Cortex of kidney (tissue), 1 donor: ENCODE results near the gene CDKN2B-AS1.

Experiments
- DNase-seq: peaks from one replicate; lab custom pipeline; 2025; lab: John Stamatoyannopoulos, UW

CDKN2B-AS1 gene

DNA sequence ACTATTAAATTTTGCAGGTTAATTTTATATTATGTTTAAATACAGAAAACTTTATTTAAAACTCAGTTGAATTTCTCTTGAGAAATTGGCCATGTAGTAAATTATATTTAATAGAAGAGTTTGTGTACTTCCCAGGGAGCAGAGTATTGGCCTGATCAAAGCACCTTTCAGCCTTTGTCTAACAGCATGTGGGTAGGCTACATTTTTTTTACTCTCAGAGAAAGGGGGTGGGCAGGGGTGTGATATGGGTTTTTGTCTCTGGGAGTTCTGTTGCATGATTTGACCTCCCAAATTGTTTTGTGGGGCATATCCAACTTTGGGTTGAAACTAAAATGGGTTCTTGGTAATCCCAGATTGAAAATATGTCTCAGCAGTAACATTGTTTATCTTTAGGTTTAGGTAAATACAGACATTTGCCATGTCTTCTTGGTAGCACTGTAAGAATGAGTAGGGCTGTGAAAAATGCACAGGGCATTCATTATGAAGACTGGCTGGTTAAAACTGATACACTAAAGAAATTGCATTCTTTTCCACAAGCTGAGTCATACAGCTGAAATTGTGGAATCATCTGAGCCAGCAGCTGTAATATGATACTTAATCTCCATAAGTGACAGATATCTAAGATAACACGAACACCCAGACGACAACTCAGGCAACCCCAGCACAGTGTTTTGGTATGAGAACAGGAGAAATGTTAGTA is 89.9 kb downstream of the CDKN2B-AS1 start:
- DNase-seq: no peak

DNA sequence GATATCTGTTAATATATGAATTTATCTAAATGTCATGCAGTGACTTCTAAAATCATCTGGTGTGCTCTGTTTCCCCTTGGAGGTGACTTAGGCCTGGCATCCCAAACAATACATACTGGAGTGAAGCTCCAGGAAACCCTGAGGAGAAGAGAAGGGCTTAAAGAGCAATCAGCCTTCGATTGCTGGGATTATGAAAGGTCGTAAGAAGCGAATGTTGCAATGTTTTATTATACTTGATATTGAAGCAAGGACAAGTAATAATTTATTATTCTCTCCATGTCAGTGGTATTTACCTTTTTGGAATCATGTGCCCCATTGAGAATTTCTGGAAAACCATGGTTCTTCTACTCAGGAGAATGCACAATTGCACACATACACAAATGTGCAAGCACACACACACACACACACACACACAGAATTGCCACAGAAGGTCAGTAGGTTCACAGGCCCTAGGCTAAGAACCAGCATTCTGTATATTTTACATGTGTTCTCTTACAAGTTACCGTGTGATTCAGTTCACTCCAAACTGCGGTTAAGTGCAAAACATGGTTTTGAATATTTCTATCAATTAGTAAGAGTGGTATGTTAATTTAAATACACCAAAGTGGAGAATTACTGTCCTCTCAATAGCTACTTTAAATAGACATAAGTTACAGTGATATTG is 93.6 kb downstream of the CDKN2B-AS1 start:
- DNase-seq: no peak

DNA sequence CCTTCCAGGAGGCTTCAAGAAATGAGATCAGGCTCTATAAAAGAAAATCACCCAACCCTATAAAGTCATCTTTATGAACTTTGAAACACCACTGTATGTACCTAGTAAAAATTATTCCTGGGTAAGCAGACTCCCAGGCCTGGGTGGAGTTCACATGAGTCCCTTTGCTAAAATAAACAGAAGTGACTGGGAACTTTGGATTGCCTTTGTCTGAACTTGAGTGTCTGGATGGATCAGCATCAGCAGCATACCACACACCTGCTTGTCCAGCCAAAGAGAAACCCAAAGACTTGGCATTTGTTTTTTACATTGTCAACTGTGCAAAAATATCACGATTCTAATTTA is 94.1 kb downstream of the CDKN2B-AS1 start:
- DNase-seq: no peak

DNA sequence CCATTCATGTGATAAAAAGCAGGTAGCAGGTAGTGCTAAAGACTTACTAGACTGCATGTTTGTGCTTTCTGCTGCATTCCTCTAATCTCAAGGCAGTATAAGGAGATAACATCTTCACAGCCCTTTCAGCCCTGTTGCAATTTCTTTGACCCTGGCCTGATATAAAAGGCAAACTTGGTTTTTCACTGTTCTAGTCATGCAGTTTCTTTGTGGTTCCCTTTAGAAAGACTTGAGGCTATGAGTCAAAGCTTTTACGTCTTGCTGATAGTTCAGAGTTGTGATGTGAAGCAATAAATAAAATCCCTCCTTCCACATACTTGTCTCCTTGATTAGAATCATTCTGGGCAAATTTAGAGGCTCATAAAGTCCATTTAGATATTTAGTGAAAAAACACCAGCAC is 103.1 kb downstream of the CDKN2B-AS1 start:
- no peak for DNase-seq

DNA sequence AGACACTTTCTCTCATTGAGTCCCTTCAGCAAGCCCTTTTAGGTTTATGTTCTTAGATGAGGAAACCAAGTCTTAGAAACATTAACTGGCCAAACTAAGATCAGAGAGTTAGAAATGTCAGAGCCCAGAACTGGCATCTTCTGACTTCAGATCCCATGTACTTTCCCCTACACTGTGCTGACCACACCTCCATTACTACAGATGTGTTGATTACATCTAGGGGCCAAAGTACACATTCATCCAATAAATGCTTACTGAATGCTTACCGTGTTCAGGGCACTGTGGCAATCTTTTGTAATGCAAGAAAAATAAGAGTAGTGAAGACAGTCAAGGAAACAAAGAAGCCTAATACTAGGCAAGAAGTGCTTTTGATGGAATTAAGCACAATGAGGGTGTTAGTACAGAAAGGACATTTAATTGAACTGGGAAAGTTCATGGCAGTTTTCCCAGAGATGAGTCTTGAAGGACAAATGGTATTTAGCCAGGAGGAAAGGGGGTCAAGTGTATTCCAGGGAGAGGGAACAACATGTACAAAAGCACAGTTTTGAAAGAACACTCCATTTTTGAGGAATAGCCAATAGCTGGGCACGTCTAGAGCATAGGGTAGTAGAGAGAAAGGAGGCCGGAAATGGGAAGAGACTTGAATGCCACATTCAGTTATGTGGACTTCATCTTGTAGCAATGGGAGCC is 104.2 kb downstream of the CDKN2B-AS1 start:
- no peak for DNase-seq

DNA sequence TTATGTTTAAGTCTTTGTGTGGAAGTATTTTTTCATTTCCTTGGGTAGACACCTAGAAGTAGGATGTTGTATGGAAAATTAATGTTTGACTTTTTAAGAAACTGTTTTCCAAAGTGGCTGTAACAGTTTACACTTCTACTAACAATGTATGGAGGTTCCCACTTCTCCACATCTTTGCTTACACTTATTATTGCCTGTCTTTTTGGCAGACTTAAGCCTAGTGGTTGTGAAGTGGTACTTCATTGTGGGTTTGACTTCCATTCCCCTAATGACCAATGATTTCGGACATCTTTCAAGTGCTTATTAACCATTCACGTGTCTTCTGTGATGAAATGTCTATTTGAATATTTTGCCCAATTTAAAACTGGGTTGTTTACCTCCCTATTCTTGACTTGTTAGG is 106.0 kb downstream of the CDKN2B-AS1 start:
- DNase-seq: no peak

DNA sequence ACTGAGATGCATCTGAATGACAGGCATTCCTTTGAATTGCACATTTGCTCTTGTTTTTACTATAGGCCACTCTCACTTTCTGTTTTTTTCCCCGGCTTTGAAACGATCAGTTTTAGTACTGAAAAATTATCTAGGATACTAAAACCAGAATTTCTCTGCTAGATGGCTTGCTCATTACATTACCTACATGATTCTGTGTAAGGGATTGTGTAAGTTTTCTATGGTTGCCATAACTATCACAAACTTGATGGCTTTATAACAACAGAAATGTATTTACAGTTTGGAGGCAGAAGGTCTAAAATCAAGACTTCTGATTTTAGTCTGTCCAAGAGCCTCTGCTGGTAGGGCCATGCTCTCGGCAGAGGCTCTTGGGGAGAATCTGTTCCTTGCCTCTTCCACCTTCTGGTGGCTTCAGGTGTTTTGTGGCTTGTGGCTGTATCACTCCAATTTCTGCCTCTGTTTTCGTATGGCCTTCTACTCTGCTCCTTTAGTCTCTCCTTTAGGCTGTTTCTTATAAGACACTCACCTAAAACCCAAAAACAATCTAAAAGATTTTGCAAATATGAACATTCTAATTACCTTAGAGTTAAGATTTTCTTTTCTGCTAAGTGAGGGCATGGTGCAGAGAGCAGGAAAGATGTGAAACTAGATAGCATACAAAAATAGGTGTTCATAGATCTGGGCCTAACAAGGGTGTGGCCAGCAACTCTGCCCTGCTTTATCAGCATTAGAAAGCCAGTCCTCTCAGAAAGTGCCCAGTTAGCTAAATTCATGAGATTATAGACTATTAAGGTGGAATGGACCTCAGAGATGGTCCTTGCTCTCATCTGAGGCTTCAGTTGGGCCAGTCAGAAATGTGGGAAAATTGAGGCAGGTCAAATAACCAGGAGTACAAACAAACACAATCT is 107.8 kb downstream of the CDKN2B-AS1 start:
- DNase-seq: no peak

DNA sequence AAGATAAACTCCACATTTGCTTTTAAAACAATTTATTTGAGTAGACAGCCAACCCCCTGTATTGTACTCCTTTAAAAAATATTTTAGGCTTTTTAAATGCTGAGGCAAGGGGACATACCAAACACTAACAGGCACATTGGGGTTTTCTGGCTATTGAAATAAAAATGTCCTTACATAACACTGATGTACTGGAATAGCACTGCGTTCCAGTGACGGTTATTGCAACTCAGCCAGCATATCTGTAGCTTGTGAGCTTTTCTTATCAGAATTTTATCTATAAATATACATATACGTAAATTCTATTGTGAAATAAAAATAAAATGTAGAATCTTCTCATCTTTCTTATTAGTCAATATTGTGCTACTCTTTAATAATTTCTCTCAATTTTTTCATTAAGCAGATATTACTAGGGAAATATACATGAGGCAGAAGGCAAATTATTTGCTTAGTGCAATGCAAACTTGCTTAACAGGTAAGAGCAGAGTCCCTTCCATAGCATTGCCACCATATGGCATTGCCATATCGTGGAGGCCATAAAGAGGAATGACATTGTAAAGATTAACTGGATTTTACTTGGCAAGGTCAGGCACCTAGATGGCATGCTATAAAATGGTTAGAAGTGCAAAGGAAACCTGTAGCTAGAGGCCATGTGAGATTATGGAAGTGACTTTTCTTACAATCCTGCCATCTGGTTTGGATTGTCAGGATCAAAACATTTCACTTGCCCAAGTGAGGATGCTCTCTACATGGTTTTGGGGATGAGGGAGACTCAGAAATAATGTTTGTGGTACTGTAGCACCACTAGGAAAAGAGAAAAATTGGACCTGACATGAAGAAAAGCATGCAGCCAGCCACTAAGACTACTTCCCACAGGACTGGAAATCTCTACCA is 109.3 kb downstream of the CDKN2B-AS1 start:
- no peak for DNase-seq

DNA sequence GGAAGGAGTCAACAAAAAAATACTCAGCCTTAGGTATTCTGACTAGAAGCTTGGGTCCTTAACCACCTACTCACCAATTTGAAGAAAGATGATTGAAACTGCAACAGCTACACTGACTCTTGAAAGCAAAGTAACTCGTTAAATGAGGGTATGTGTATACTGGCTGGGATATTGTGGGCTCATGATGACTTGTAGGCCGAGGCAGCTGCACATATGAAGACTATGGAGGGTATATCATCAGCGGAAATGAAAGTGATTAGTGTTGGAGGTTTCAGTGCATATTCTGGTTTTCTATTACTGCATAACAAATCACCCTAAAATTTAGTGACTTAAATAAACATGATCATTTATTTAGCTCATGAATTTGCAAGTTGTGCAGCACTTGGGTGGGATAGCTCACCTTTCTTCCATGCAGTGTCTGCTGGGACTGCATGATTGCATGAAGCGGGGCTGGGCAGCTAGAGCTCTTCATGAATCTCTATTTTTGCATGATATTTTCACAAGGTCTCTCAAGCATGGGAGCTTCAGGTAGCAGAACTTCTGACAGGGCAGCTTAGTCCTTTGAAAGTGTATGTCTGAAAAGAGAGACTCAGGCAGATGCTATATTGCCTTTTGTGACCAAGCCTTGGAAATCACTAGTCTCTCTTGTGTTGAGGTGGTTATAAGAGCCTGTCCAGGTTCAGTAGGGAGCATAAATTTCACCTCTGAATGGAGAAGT is 110.6 kb downstream of the CDKN2B-AS1 start:
- no peak for DNase-seq

DNA sequence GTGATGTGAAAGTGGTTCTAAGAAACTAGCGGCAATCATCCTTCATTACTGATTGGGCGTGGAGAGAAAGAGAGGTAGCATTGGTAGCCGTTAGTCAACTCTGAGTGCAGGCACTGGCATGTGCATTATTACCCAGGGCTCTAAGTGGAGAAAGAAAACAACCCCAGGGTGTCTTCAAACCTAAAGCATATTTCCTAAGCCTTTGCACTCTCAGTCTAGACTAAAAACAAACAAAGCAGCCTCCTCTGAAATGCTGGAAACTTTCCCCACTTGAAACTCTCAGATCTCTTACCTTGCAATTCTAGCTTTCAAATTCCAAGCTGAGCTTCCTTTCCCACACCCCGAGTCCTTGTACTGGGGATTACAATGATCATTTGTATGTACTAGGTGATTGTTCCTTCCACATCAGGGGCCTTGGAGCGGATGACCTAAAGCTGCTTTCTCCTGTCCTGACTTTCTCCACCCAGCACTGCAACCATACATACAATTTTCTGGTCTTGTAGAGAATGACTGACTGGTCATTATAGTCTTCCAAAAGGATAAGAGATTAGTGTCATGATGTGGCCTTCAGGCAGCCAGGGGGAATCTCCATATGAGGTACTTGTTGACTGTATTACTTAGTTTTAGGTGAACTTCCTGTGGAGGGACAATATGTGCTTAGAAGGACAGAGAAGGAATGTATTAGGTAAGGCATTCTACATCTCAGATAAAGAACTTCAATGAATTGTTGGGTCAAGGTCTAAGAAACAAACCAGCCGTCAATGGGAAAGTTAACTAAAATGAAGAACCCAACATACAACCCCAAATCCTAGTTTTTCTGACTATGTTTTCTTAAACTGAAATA is 112.8 kb downstream of the CDKN2B-AS1 start:
- no peak for DNase-seq

DNA sequence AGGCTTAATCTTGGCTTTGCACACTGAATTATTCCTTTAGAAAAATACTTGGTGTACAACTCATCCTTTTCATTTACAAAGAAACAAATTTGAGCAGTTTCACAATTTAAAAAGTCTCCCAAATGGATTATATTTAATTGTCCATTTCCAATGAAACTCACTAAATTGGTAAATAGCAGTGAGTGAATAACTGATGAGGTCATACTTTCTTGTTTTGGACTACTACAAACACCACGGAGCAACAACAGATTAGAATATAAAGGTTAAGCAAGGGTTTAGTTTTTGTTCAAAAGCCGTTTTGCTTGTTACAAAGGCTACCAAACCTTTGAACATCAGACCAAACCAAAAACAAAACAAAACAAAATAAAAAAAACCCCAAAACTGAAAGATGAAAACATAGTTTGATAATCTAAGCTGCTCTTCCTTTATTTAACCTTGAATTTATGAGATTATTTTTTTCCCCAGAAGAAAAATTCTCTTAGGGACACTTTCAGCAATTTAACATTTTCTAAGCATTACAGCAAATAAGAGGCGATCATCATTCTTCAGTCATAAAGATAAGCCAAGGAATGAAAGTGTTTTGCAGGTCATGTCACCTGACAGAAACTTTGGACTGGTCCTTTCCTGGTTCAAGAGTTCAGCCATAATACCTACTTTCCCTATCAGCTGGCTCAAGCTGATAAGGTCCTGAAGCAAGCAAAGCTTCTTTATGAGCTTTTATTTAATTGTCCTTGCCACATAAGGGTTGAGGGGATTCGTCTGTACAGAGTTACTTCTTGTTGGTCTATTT is 114.2 kb downstream of the CDKN2B-AS1 start:
- DNase-seq: no peak

DNA sequence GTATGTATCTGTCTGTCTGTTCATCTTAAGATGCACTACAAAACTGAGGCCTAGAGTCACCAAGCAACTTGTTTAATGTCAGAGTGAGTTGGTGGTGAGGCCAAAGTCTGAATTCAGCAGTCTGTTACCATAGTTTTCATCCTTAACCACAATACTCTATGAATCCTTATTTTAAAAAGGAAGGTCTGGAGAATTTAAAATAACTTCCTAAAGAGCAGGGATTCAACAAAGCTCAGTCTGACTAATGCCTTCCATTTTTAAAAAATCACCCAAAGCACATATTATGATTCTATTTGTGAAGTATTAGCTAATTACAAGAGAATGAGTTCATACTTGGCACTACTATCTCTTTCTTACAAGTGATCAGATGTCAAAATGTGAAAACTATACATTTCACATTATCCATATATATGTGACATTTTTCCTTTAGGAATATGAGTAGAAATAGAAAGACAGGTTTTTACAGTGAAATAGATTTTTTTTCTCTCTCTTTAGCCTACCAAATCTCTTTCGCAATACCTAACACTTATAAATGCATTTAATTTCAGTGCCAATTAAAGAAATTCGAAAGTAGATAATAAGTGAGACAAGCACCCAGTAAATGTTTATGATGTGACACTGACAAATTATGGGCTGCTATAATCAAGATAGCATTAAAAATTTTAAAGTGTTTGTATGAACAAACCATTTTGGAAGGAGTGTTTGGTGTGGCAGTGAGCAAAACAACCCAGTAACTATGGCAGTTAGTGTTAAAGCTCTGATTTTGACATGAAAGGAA is 116.8 kb downstream of the CDKN2B-AS1 start:
- no peak for DNase-seq

DNA sequence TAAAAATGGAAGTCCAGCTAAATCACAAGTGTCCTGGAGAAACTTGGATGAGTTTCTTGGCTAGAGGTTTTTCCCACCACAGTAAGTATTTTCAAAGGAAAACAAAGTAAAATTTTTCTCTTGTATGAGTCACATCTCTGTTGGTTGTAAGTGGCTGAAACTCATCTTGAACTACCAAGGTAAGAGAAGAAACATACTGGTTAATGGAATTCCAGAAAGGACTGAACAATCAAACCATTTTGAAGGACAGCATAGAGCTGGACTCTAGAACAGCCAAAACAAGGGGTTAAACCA is 117.3 kb downstream of the CDKN2B-AS1 start:
- DNase-seq: no peak

DNA sequence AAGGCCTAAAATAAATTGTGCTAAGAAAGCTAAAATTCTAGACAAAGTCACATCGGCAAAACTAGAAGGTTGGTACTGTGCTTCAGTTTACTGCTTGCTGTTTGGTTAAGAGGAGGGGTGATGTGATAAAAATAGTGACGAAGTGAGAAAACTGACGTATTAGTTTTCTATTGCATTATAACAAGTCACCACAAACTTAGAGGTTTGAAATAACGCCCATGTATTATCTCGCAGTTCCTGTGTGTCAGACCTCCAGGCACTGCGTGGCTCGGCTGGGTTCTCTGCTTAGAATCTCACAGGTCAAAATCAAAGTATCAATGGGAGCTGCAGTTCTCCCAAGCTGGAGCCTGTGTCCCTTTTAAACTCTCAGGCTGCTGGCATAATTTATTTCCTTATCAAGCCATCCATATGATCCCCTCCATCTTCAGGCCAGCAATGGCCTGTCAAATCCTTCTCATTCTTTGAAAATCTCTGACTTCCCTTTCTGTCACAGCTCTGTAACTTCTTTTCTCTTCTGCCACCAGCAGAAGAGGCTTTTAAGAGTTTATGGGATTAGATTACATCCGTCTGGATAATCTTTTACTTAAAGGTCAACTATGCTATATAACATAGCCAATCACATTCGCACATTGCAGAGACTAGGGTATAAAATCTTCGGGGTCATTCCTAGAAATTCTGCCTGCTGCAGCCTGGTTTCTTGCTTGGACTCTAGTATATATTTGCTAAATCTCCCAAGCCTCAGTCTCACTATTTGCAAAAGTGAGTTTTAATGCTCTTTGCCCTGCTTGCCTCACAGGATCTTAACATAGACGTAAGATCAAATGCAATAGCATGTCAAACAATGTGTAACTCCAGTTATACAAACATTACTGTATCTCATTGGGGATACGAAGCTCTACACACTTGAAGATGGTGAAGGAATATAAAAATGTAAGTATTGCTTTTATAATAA is 118.6 kb downstream of the CDKN2B-AS1 start:
- no peak for DNase-seq

DNA sequence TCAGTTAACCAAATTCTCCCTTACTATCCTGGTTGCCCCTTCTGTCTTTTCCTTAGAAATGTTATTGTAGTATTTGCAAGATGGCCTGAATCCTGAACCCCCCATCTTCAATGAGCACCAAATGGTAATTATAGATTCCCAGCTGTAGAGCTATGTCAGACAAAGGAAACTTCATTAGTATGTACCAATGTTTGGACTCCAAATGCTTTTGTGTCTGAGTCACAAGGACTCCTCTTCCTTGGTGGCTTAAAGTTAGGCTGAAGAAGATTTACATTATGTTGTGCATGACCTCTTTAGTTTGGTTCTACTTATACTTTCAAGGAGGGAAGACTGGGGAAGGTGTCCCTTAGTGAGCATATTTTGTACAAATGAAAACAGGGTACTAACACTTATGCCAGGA is 120.4 kb downstream of the CDKN2B-AS1 start:
- DNase-seq: no peak

DNA sequence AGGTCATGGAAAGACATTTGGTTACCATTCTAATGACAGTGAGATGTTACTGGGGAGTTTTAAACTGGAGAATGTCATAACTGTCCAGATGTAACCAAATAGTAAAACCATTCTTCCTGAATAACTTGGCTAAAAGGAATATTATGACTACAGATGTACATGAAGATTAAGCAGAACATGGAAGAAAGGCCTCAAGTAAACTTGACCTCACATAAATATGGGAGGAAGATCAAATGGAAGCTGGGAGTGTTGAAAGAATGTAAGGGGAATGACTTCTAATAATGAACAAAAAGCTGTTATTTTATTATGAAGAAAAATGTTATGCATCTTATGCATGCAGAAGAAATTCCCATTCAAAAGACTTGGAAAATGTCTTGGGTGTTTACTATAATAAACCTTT is 122.2 kb downstream of the CDKN2B-AS1 start:
- DNase-seq: no peak
